Nephron (organoid): ENCODE results near the gene RAB26.
"Not testable (repeated sequence)": the region's sequence is repeated elsewhere in the genome, so short reads cannot be mapped to it uniquely, and the experiment has no call there.

Source experiments
- H3K27ac Mint-ChIP-seq, 3 experiments: 2 replicates each; pipeline ENCODE4 v1.8.0; 2020; ENCODE audit warnings: mixed read lengths in 3 of 3, mild to moderate bottlenecking in 2 of 3, moderate library complexity in 1 of 3
- H3K27me3 Mint-ChIP-seq: 2 replicates; pipeline ENCODE4 v1.8.0; 2021; ENCODE audit warnings: low read depth, mild to moderate bottlenecking, moderate library complexity, mixed read lengths
- H3K36me3 Mint-ChIP-seq: 2 replicates; pipeline ENCODE4 v1.8.0; 2020; ENCODE audit warnings: low read depth, mixed read lengths
- H3K4me1 Mint-ChIP-seq: 2 replicates; pipeline ENCODE4 v1.8.0; 2020; ENCODE audit warnings: mixed read lengths
- H3K4me3 Mint-ChIP-seq, 3 experiments: 2 replicates each; pipeline ENCODE4 v1.8.0; 2020; ENCODE audit warnings: mild to moderate bottlenecking in 3 of 3, mixed read lengths in 3 of 3, moderate library complexity in 2 of 3
- H3K9me3 Mint-ChIP-seq: 2 replicates; pipeline ENCODE4 v1.8.0; 2020; ENCODE audit warnings: mixed read lengths
- CTCF ChIP-seq, 3 experiments: fragments of 200-600 bp; sonication (generic); IDR thresholded peaks; one replicate each; pipeline ENCODE4 v1.5.0; 2021; ENCODE audit warnings: antibody characterized with exemption in 3 of 3; ENCODE audit not compliant: unreplicated experiment in 3 of 3

Gene RAB26

GRCh38 chr16:2127630-2128280 is 20.7 kb upstream of the RAB26 start:
- peaks cover 23% of the 10 kb centered on the region for H3K4me1 Mint-ChIP-seq
- not testable (repeated sequence) for H3K27me3 Mint-ChIP-seq, H3K9me3 Mint-ChIP-seq, H3K36me3 Mint-ChIP-seq
- peak overlapping the region in 2 of 3 experiments; percentile 80 to 83 for H3K27ac Mint-ChIP-seq
- peak overlapping the region in 1 of 3 experiments; percentile 40 for H3K4me3 Mint-ChIP-seq

- not testable (repeated sequence) for H3K27me3 Mint-ChIP-seq, H3K9me3 Mint-ChIP-seq, H3K36me3 Mint-ChIP-seq
- Mint-ChIP-seq H3K4me3 (peak overlapping the region in 1 of 3 experiments; percentile 14), H3K27ac (peak overlapping the region in 1 of 3 experiments; percentile 93), H3K4me1 (peaks cover 23% of the 10 kb centered on the region)
Observed at GRCh38 chr16:2129251-2129650, 19.2 kb upstream of the RAB26 start.

GRCh38 chr16:2129890-2130447 is 18.5 kb upstream of the RAB26 start:
- peak overlapping the region in 1 of 3 experiments; percentile 47 for H3K4me3 Mint-ChIP-seq
- H3K27me3 Mint-ChIP-seq, H3K36me3 Mint-ChIP-seq, H3K9me3 Mint-ChIP-seq: not testable (repeated sequence)
- H3K4me1 Mint-ChIP-seq, result peaks cover 21% of the 10 kb centered on the region
- peak overlapping the region in 1 of 3 experiments; percentile 44 for H3K27ac Mint-ChIP-seq

GRCh38 chr16:2133797-2134196 is 14.6 kb upstream of the RAB26 start:
- not testable (repeated sequence) for H3K4me1 Mint-ChIP-seq, H3K9me3 Mint-ChIP-seq, H3K36me3 Mint-ChIP-seq, H3K27me3 Mint-ChIP-seq, H3K27ac Mint-ChIP-seq
- H3K4me3 Mint-ChIP-seq, result peak overlapping the region in 1 of 3 experiments; percentile 13

- H3K27me3 Mint-ChIP-seq, H3K9me3 Mint-ChIP-seq, H3K4me1 Mint-ChIP-seq, H3K27ac Mint-ChIP-seq, H3K36me3 Mint-ChIP-seq: not testable (repeated sequence)
- H3K4me3 Mint-ChIP-seq, result peak overlapping the region; percentile 88 to 89 (median 88)
Observed at GRCh38 chr16:2135071-2135470, 13.4 kb upstream of the RAB26 start.

- Mint-ChIP-seq H3K4me1 (peaks cover 10% of the 10 kb centered on the region), H3K4me3 (peak within 1 kb of the TSS; percentile 89 to 93 (median 91)), H3K27ac (peak within 1 kb of the TSS; percentile 85 to 92 (median 91))
- H3K36me3 Mint-ChIP-seq, H3K9me3 Mint-ChIP-seq, H3K27me3 Mint-ChIP-seq: not testable (repeated sequence)
Observed at GRCh38 chr16:2135770-2136490, 12.5 kb upstream of the RAB26 start, which contains the start of gene PKD1. Gene PKD1, minus strand, starts transcription at chr16:2135898. Its CDS starts 209 bp downstream, at chr16:2135689.

GRCh38 chr16:2142942-2143877 is 5.2 kb upstream of the RAB26 start:
- no peak for TF ChIP-seq CTCF (IDR thresholded peaks at IDR 0.05; ENCODE audit: unreplicated experiment in 3 of 3)
- Mint-ChIP-seq H3K4me3 (no peak overlapping the region), H3K9me3 (no peaks in the 10 kb centered on the region), H3K27ac (no peak overlapping the region), H3K4me1 (peaks cover 5% of the 10 kb centered on the region), H3K36me3 (no peaks in the 10 kb centered on the region), H3K27me3 (no peaks in the 10 kb centered on the region)

GRCh38 chr16:2143878-2144485 is 4.4 kb upstream of the RAB26 start:
- Mint-ChIP-seq H3K4me3 (no peak overlapping the region), H3K4me1 (peaks cover 5% of the 10 kb centered on the region), H3K27ac (no peak overlapping the region), H3K36me3 (no peaks in the 10 kb centered on the region), H3K9me3 (no peaks in the 10 kb centered on the region), H3K27me3 (no peaks in the 10 kb centered on the region)
- TF ChIP-seq CTCF (IDR thresholded peaks at IDR 0.05; ENCODE audit: unreplicated experiment in 3 of 3), result no peak
